HUES48 (cell line): Measurements from ENCODE around the gene RHBDD1.

Experiments used
- H3K27ac ChIP-seq: one replicate; pipeline ENCODE4 v1.7.0; 2013; ENCODE audit warnings: low read depth, low read length, inconsistent platforms
- H3K27me3 ChIP-seq: 2 replicates; pipeline ENCODE4 v1.6.1; 2013; ENCODE audit warnings: mild to moderate bottlenecking, low read length; ENCODE audit not compliant: control insufficient read depth, insufficient read depth
- H3K36me3 ChIP-seq: 2 replicates; pipeline ENCODE4 v1.6.1; 2013; ENCODE audit warnings: low read length; ENCODE audit not compliant: control insufficient read depth, insufficient read depth
- H3K4me1 ChIP-seq: 2 replicates; pipeline ENCODE4 v1.6.1; 2013; ENCODE audit warnings: mild to moderate bottlenecking, low read length; ENCODE audit not compliant: control insufficient read depth, insufficient read depth
- H3K4me3 ChIP-seq: 2 replicates; pipeline ENCODE4 v1.5.1; 2013; ENCODE audit warnings: mild to moderate bottlenecking, low read depth, low read length
- H3K9ac ChIP-seq: 2 replicates; pipeline ENCODE4 v1.6.1; 2013; ENCODE audit warnings: mild to moderate bottlenecking, low read depth, low read length, moderate library complexity
- H3K9me3 ChIP-seq: 2 replicates; pipeline ENCODE4 v1.6.1; 2013; ENCODE audit warnings: low read length; ENCODE audit not compliant: control insufficient read depth, insufficient read depth

Gene RHBDD1

DNA sequence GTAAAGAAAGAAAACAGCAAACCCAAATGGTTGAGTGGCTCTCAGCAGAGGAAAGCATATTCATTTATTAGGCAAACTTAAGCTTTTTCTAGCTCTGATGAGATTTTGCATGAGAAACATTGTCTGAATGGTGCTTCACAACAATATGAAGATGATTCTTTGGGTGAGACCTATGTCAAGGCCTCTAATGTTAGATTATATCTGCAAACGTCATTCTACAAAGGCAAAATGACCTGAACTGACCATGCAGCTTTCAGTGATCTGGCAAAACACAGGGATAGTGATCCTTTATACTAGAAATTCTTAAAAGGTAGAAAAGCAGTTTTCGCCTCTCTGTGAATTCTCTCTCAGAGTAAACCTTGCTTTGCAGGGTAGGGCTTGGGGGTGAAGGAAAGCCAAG lies 11.7 kb downstream of the RHBDD1 start:
- Histone ChIP-seq H3K27me3 (no peaks in the 10 kb centered on the region), H3K4me3 (no peak overlapping the region)

DNA sequence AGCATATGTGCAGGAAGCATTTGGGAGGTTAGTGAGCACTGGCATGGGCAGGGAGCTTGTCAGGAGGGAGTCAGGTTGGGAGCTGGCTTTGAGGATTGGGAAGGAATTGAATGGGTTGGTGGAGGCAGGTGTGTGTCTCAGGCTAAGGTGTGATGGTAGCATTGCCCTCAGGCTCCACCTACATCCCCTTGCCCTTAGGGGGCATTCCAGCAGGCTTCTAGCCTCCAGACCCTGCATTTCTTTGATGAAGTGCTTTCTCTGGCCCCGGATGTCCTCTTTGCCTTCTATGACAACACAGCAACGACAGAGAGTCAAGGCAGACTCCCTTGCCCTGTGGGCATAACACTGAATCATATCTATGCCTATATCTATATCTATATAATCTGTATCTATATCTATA lies 13.5 kb downstream of the RHBDD1 start:
- Histone ChIP-seq H3K36me3 (no peaks in the 10 kb centered on the region), H3K4me1 (no peaks in the 10 kb centered on the region), H3K27me3 (no peaks in the 10 kb centered on the region), H3K27ac (no peak overlapping the region), H3K9me3 (no peaks in the 10 kb centered on the region), H3K9ac (no peak overlapping the region), H3K4me3 (no peak overlapping the region)

More for the DNA sequence above, 11.7 kb downstream of the RHBDD1 start:
- no peak overlapping the region for H3K27ac ChIP-seq
- H3K9ac ChIP-seq = no peak overlapping the region
- no peaks in the 10 kb centered on the region for H3K9me3 ChIP-seq
- no peaks in the 10 kb centered on the region for H3K36me3 ChIP-seq
- no peaks in the 10 kb centered on the region for H3K4me1 ChIP-seq

DNA sequence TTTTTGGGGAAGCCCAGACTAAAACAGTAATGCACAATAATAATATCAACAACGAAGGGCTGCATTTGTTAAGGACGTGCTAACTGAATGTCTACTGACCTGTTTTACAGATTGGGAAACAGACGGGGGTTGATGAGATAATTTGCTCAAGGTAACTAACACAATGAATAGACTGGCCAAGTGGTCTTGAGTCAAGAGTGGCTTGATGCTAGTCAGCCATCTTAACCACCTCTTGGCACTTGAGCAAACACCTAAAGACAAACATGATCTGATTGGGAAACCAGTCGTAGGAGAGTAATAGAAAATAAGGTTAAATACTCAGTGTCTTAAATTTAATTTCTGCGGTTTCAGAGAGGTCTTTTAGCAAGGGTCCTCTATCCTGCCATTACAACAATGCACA lies 14.2 kb downstream of the RHBDD1 start:
- Histone ChIP-seq H3K36me3 (no peaks in the 10 kb centered on the region), H3K27ac (no peak overlapping the region), H3K4me3 (no peak overlapping the region), H3K9me3 (no peaks in the 10 kb centered on the region), H3K9ac (no peak overlapping the region), H3K27me3 (no peaks in the 10 kb centered on the region), H3K4me1 (no peaks in the 10 kb centered on the region)

DNA sequence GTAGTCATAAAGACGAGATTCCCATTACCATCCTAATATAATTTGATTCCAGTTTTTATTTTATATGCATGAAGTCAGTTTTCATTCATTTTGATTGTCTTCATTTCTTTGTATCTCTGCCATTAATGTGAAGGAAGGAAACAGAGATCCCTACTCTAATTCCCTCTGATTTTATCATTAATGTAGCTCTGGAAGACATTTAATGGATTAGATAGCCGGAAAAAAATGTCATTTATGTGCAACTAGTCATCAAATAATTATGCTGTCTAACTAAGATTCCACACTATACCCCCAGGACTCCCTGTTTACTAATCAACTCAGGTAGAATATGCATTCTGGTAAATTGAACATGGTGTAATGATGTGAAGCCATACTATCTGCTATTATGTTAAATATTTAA lies 19.9 kb downstream of the RHBDD1 start:
- no peak overlapping the region for H3K9ac ChIP-seq
- H3K36me3 ChIP-seq = no peaks in the 10 kb centered on the region
- H3K4me1 ChIP-seq = no peaks in the 10 kb centered on the region
- no peaks in the 10 kb centered on the region for H3K27me3 ChIP-seq
- no peak overlapping the region for H3K4me3 ChIP-seq
- no peak overlapping the region for H3K27ac ChIP-seq
- no peaks in the 10 kb centered on the region for H3K9me3 ChIP-seq

DNA sequence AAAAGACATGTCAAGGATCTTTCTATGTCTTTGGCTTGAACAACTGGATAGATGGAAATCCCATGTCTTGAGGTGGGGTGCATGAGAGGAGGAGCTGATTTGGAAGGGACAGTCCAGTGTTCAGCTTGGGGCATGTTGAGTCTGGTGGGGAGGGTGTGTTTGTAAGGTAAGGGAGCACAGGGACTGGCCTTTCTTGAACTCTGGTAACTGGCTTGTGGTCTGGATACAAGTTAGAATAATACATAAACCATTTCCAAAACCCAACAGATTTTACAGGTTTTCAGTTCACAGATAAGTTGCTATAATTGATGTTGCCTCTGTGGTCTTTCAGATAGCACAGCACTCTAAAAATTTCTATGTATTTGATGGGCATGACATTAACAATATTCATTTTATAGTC lies 24.2 kb downstream of the RHBDD1 start:
- H3K4me3 ChIP-seq = no peak overlapping the region
- H3K27me3 ChIP-seq = no peaks in the 10 kb centered on the region
- H3K27ac ChIP-seq = no peak overlapping the region
- H3K9me3 ChIP-seq = no peaks in the 10 kb centered on the region
- H3K4me1 ChIP-seq = peaks cover 11% of the 10 kb centered on the region
- H3K36me3 ChIP-seq = no peaks in the 10 kb centered on the region; the same call in 1 of the 2 replicates
- H3K9ac ChIP-seq = no peak overlapping the region

DNA sequence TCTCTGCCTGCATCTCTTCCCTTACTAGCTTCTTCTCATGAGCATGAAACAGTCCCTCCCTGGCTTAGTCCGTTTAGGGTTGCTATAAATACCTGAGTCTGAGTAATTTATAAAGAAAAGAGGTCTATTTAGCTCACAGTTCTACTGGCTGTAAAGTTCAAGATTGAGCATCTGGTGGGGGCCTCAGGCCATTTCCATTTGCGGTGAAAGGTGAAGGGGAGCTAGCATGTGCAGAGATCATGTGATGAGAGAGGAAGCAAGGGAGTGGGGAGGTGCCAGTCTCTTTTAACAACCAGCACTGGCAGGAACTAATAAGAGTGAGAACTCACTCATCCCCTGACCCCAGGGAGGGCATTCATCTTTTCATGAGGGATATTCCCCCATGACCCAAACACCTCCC lies 26.8 kb downstream of the RHBDD1 start:
- H3K4me3 ChIP-seq = no peak overlapping the region
- H3K9ac ChIP-seq = no peak overlapping the region
- no peak overlapping the region for H3K27ac ChIP-seq
- H3K27me3 ChIP-seq = no peaks in the 10 kb centered on the region
- H3K4me1 ChIP-seq = peaks cover 18% of the 10 kb centered on the region
- H3K36me3 ChIP-seq = no peaks in the 10 kb centered on the region; the same call in 1 of the 2 replicates
- H3K9me3 ChIP-seq = no peaks in the 10 kb centered on the region

DNA sequence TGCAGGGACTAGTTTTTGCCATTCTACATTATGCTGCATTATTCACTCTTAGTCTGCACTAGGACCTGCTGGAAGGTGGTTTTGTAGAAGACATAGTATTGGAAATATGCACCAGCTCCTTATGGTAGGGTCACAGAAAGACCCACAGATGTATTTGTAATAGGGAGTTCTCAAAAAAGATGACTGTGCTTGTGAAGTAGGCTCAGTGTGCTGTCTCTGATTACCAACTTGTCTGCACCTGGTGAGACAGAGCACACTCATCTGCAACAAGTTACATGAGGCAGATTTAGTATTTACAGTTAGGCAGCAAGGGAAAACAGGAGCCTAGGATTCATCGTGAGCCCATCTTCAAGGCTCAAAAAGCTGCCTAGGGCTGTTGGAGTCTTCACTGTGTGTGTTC lies 29.4 kb downstream of the RHBDD1 start:
- Histone ChIP-seq H3K9ac (no peak overlapping the region), H3K27ac (peak overlapping the region; percentile 36), H3K4me3 (no peak overlapping the region), H3K27me3 (no peaks in the 10 kb centered on the region), H3K4me1 (peaks cover 41% of the 10 kb centered on the region), H3K9me3 (no peaks in the 10 kb centered on the region), H3K36me3 (no peaks in the 10 kb centered on the region; the same call in 1 of the 2 replicates)

DNA sequence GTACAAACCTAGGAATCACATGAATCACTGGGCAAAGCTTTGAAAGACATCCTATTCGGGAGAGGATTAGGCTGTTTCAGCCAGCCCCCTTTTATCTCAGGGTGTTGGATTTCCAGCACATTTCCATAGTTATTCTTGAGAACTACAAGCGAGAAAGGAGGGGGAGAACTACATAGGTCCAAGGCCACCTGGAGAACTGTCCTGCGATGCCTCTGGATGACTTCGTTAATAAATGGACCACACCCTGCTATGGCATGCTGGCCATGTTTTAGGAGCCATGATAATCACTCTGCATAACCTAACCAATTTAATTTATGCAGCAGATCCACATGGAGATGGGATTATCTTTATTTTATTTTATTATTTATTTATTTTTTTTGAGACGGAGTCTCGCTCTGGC lies 29.9 kb downstream of the RHBDD1 start:
- Histone ChIP-seq H3K27ac (no peak overlapping the region), H3K27me3 (no peaks in the 10 kb centered on the region), H3K4me3 (no peak overlapping the region), H3K36me3 (no peaks in the 10 kb centered on the region; the same call in 1 of the 2 replicates), H3K4me1 (peaks cover 41% of the 10 kb centered on the region), H3K9ac (no peak overlapping the region), H3K9me3 (no peaks in the 10 kb centered on the region)

DNA sequence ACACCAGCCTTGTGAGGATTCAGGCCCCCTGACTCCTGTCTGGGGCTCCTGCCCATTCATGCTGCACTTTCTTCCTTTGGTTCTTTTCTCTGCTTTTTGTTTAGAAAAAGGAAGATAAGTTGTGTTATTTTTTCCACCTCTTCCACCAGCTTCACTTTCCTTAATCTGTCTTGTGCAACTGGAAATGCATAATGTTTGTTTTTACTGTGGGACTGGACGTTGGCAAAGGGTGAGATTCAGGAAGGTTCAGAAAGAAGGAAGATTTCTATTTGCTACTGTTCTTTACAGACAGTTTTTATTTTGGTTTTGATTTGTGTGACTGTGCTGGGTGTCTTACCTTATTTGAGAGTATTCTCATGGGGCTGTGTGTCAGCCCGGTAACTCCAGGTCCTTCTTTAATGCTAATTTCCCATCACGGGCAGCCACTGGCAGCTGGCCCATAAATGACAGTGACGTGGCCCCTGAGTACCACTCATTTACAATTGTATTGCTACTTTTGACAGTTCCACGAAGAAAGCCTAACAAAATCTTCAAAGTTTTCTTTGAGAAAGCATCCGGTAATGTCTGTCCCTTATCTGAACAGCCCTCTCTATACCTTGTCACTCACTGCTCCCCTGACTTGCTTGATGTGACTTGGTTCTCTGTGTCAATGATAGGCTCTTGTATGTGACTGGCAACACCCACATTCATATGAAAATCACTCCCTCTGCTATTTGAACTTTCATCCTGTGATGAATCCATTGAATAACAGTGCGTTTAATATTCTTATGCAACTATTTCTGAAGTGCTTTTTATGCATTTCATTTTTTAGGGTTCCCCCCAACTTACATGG lies 32.7 kb downstream of the RHBDD1 start:
- H3K36me3 ChIP-seq = no peaks in the 10 kb centered on the region; the same call in 1 of the 2 replicates
- H3K4me1 ChIP-seq = peaks cover 35% of the 10 kb centered on the region
- no peak overlapping the region for H3K27ac ChIP-seq

DNA sequence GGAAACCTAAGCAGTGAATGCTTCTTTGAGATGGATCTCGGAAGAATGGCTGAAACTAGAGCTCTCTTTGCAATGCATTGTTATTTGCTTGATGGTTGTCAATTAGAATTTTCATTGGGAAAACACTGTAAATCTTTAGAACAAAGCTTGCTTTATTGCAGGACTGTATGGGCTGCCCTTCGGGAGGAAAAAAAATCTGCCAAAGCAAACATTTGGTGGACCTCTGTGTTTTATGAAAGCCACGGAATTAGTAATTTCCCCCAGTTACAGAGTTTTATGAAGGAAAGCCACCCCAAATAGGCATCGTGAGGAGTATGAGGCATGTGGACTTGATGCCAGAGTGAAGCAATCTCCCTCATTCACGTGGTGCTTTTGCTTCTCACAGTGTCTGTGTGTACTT lies 33.5 kb downstream of the RHBDD1 start:
- H3K27me3 ChIP-seq = no peaks in the 10 kb centered on the region
- no peak overlapping the region for H3K9ac ChIP-seq
- peaks cover 37% of the 10 kb centered on the region for H3K4me1 ChIP-seq
- no peak overlapping the region for H3K4me3 ChIP-seq
- H3K27ac ChIP-seq = peak overlapping the region; percentile 31
- no peaks in the 10 kb centered on the region for H3K9me3 ChIP-seq
- no peaks in the 10 kb centered on the region; the same call in 1 of the 2 replicates for H3K36me3 ChIP-seq

More for the DNA sequence above, 32.7 kb downstream of the RHBDD1 start:
- Histone ChIP-seq H3K9me3 (no peaks in the 10 kb centered on the region), H3K4me3 (no peak overlapping the region; the same call in 1 of the 2 replicates), H3K27me3 (no peaks in the 10 kb centered on the region), H3K9ac (no peak overlapping the region)

DNA sequence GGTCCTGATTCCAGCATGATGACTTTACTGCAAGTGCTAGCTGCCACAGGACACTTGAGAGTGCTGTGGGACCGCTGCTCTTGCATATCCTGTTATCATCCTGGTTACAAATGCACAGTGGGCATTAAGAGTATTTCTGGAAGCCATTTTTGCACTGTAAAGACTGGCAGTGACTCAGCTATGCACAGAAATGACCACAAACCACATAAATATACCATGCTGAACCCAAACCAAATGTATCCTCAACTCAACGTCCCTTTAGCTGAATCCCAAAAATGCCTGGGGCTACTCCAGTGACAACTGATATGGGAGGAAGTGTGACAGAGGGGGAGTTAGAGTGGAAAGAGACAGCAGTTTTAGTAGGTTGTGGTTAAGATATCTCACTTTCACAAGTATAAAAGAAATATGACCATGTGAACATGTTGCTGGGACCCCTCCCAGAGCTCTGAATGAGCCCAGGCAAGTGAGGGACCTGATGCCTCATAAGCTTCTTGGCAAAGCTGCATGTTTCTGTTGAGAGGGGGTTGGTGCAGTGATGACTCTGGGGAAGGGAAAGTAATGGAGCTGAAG lies 37.3 kb downstream of the RHBDD1 start:
- no peaks in the 10 kb centered on the region for H3K36me3 ChIP-seq
- H3K27me3 ChIP-seq = no peaks in the 10 kb centered on the region
- no peak overlapping the region for H3K9ac ChIP-seq
- H3K4me3 ChIP-seq = no peak overlapping the region
- H3K9me3 ChIP-seq = no peaks in the 10 kb centered on the region
- H3K27ac ChIP-seq = no peak overlapping the region
- H3K4me1 ChIP-seq = peaks cover 30% of the 10 kb centered on the region
